ENCODE results near the gene LIN37.
"Not testable (repeated sequence)": the region's sequence is repeated elsewhere in the genome, so short reads cannot be mapped to it uniquely, and the experiment has no call there.

Gene LIN37

GRCh38 chr19:35772362-35772761, 24.0 kb downstream of the LIN37 start:
- DNase-seq, result not testable (repeated sequence)

GRCh38 chr19:35773020-35773806, 24.8 kb downstream of the LIN37 start:
- DNase-seq, result no peak

DNA sequence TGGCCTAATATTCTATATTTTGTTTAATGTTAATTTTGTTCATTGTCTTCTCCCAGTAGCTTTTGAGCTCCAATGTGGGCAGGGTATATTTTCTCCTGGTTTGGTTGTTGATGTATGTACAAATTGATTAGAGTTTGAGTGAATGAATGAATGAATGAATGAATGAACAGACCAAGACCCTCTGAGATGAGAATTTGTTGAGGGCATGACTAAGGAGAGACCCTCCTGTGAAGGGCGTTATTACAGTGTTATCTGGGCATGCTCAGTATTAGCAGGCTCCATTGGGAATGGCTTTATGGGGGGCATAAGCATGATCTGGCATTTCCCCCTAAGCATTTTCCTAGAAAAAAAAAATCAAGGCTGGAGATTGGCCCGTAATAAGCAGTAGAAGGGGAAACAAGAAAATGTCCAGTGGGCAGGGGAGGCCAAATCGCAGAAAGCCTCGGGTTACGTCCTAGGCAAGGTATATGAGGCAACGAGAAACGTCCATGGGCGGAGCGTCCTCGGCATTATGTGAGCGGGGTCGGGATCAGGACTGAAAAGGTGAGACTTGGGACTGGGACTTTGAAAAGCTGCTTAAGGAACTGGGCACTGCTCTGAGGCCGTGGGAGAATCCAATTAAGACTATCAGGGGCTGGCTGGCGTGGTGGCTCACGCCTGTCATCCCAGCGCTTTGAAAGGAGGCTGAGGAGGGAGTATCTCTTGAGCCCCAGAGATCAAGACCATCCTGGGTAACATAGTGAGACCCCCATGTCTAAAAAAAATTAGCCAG, 26.1 kb downstream of the LIN37 start:
- no peak for DNase-seq

DNA sequence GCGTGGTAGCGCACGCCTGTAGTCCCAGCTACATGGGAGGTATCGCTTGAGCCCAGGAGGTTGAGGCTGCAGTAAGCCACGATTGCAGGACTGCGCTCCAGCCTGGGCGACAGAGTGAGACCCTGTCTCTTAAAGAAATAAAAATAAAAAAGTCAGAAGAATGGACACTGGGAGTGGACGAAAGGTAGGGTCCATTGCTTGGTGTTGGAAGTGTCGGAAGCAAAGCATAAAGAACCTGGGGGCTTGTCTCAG, 26.6 kb downstream of the LIN37 start:
- DNase-seq, result no peak

GRCh38 chr19:35775298-35776101, 27.1 kb downstream of the LIN37 start, which contains the start of gene ARHGAP33:
TSS of gene ARHGAP33 (plus strand) at chr19:35775564. CDS start at chr19:35775659, 95 bp downstream.
- DNase-seq, result peak; percentile 53 to 99 (median 96)

DNA sequence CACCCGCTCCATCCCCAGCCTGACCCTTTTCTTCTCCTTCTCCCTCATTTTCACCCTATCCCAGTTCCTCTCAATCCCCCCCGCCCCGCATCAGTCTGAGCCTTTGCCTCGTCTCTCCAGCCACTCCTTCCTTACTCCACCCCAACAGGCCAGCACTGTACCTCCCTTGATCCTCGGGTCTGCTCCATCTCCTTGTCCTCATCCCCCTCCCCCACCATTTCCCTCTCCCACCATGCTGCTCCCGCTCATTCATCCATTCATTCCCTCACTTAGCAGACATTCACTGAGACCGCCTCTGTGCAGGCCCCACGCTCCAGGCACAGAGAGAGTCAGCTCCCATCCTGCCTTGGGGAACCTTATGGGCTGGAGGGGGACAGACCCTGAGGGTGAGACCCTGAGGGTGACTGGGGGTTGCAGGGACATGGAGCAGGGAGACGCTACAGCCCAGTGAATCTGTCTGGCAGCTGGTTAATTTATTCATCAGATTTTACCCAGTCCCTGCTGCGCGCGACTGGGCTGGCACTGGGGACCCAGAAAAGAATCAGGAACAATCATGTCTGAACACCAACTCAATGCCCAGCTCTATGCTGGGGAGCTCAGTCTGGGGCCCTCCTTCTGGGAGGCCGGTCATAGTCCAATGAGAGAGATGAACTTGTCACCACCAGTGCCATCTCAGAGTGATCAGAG, 27.9 kb downstream of the LIN37 start:
- peak in 5 of 58 donors; percentile 11 to 32 (median 16) for DNase-seq

DNA sequence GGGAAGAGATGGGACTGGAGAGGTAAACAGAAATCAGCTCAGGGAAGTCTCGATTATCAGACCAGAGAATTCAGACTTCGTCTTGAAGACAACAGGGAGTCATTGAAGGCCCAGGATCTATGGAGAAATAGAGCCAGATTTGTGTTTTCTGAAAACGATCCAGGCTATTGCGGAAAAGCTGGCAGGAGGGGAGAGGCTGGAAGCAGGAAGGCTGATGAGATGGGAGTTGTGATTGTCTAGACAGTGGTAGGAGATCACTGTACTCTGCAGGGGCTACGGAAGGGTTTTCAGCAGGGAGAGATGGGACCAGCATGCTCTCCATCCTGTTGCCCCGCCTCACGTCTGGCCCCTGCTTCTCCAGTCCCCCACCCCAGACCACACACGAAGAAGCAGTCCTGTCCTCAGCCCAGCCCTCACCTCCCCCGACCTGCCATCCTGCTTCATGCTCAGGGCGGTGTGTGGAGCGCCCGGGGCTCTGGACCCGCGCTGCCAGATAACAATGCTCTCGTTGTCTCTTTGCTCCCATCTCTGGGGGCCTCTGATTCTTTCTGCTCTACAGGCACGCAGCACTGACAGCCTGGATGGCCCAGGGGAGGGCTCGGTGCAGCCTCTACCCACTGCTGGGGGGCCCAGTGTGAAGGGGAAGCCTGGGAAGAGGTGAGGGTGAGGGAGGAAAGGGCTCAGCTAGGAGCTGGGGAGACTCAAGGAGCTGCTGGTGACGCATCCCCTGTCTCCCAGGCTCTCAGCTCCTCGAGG, 28.9 kb downstream of the LIN37 start:
- peak in 21 of 58 donors; percentile 5 to 60 (median 25) for DNase-seq

GRCh38 chr19:35777961-35778360, 29.6 kb downstream of the LIN37 start:
- no peak for DNase-seq

DNA sequence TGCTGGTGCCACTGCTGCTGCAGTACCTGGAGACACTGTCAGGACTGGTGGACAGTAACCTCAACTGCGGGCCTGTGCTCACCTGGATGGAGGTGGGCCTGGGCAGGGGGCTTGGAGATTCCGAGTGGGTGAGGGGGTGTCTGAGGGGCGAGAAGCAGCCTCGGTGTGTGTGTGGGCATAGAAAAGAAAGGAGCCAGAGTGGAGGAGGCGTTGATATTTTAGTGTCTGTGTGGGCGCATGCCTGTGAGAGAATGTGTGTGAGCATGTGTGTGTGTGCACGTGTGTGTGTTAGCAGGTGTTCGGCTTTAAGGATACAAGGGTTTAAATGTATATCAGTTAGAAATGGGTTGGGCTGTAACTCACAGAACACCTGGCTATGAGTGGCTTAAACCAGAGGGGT, 30.7 kb downstream of the LIN37 start:
- peak in 2 of 58 donors; percentile 20 to 24 for DNase-seq

DNA sequence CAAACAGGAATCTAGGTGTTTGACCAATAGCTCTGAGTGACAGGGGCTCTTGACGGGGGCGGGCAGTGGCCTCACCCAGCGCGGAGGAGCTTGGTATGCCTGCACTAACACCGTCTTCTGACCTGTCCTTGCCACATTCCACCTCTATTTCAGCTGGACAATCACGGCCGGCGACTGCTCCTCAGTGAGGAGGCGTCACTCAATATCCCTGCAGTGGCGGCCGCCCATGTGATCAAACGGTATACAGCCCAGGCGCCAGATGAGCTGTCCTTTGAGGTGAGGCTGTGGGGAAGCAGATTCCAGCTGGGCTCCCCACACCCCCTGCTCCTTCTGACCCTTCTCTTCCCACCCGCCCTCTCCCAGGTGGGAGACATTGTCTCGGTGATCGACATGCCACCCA, 31.7 kb downstream of the LIN37 start:
- no peak for DNase-seq

- DNase-seq, result no peak
Measured at GRCh38 chr19:35780717-35781116, 32.3 kb downstream of the LIN37 start.

DNA sequence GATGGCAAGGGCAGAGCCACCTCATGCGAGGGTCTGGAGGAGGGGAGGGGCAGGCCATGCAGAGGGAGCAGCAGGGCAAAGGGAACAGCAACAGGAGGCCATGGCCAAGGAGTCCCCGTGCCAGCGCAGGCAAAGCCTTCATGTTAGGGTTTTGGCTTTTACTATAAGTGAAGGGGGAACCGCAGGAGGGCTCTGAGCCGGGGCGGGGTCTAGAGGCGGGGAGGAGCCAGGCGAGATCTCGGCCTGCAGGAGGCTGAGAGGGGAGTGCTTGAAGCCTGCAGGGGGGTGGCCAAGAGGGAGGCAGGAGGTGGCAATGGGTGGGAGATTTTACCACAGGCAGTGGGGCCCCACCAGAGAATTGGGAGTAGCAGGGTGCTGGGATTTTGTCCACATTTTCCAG, 33.3 kb downstream of the LIN37 start:
- DNase-seq, result no peak

- DNase-seq, result no peak
Measured at GRCh38 chr19:35782589-35782988, 34.2 kb downstream of the LIN37 start.

GRCh38 chr19:35783469-35784434, 35.4 kb downstream of the LIN37 start:
- DNase-seq, result no peak

DNA sequence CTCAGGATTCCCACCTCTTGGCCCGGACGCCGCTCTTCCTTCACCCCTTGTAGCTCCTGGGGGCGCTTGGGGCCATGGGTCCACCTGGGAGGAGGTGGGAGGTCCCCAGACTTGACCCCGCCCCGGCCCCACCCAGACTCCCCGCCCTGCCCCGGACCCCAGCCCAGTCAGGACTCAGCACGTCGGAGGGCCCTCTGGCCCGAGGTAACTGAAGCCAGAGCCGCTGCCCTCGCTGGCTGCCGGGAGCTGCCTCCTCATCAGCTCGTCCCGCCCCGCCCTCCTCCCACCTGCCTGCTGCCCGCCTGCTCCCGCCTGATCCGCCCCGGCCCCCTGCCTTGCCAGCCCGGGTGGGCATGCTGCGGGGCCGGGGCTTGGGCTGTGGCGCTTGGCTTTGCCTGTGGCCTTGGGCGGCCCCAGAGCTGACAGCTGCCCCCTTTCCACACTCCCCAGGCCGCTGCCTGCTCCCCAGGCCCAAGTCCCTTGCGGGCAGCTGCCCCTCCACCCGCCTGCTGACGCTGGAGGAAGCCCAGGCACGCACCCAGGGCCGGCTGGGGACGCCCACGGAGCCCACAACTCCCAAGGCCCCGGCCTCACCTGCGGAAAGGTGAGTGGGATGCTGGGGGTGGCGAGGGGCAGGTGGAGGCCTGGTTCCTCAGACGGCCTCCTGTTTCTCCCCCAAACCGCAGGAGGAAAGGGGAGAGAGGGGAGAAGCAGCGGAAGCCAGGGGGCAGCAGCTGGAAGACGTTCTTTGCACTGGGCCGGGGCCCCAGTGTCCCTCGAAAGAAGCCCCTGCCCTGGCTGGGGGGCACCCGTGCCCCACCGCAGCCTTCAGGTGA, 36.3 kb downstream of the LIN37 start:
- no peak for DNase-seq

DNA sequence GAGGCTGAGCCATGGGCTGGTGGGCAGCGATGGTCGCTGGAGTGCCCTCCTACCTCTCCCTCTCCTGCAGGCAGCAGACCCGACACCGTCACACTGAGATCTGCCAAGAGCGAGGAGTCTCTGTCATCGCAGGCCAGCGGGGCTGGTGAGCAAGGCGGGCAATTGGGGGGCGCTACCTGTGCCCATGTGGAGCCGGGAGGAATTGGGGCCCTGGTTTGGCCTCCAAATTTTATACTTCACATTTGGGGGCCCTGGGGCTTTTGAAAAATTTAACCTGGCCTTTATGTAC, 36.9 kb downstream of the LIN37 start:
- no peak for DNase-seq

GRCh38 chr19:35786299-35787160, 38.2 kb downstream of the LIN37 start:
- no peak for DNase-seq
